Hepatocyte (in vitro differentiated cells): ENCODE measurements around the gene OR4F15.

ENCODE experiments used
- EZH2 ChIP-seq: fragments of 200-600 bp; sonication (generic); IDR thresholded peaks from 2 replicates; pipeline ENCODE4 v1.6.1; 2016; ENCODE audit warnings: antibody characterized with exemption, mild to moderate bottlenecking, borderline replicate concordance
- TF ChIP-seq, protein P1 (sequence below): fragments of 200-600 bp; sonication (generic); IDR thresholded peaks from 2 replicates; pipeline ENCODE4 v1.5.1; 2016; ENCODE audit warnings: antibody characterized with exemption, mild to moderate bottlenecking; ENCODE audit not compliant: poor library complexity

DNA sequence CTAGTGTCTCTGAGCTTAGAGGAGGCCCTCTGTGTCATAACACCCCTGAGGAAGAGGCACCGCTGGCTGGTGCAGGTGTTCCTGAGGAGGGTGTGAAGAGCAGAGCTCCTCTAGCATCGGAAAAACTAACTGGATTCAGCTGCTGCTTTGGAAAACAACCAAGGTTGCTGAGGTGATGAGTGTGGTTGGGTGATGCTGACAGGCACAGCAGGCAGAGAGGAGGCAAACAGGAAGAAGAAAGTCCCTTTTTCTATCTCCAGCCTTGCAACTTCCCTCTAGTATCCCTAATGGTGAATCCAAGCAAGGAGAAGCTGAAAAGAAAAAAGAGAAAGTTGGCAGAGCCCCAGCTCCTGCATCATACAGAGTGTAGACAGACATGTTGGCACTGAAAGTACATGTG is 3.8 kb upstream of the OR4F15 start:
- TF ChIP-seq, protein P1, sequence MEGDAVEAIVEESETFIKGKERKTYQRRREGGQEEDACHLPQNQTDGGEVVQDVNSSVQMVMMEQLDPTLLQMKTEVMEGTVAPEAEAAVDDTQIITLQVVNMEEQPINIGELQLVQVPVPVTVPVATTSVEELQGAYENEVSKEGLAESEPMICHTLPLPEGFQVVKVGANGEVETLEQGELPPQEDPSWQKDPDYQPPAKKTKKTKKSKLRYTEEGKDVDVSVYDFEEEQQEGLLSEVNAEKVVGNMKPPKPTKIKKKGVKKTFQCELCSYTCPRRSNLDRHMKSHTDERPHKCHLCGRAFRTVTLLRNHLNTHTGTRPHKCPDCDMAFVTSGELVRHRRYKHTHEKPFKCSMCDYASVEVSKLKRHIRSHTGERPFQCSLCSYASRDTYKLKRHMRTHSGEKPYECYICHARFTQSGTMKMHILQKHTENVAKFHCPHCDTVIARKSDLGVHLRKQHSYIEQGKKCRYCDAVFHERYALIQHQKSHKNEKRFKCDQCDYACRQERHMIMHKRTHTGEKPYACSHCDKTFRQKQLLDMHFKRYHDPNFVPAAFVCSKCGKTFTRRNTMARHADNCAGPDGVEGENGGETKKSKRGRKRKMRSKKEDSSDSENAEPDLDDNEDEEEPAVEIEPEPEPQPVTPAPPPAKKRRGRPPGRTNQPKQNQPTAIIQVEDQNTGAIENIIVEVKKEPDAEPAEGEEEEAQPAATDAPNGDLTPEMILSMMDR, result no peak
- TF ChIP-seq EZH2, result no peak
